Activated CD8-positive, alpha-beta memory T cell treated with anti-CD3 and anti-CD28 coated beads, Interleukin-2, amount 50 U/mL, for 24 hours (primary cell): ENCODE measurements around the gene TOGARAM1.

Source experiments
- DNase-seq: peaks from one replicate; pipeline ENCODE4 v3.0.0-alpha.2; 2020; ENCODE audit errors: extremely low read depth

Gene TOGARAM1

DNA sequence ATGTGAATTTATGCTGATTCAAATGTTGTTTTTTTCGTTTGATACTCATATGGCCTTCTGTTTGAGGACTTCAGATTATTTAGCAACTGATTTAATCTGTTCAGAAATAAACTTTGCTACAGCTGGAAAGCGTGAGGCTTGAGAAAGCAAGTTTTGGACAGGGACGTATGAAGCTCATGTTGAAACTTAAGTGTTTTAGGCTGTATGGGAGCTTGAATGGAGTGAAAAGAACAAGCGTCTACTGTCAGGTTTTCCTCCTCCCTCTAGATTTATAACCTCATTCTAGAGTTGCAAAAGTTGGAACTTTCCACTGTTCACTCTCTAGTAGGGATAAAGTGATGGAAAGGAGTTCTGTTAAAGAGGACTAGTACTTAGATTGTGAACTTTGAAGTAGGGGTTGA is 123.0 kb downstream of the TOGARAM1 start:
- no peak for DNase-seq

GRCh38 chr14:45089813-45090212 is 127.8 kb downstream of the TOGARAM1 start:
- DNase-seq, result no peak

DNA sequence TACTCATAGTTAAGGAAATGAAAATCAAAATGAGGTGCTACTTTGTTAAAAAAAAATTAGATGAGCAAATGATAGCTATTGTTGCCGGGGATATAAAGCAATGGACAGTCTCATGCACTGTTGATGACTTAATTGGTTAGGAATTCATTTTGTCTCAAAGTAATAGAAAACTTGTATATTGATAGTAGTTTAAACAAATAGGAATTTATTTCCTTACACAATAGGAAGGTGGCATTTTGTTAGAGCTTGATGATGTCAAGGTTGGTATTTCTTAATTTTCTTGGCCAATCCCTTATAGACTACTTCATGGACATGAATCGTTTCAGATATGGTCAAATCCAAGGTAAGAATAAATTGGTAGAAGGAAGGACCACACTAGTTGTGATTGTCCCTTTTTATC is 129.7 kb downstream of the TOGARAM1 start:
- DNase-seq, result no peak

GRCh38 chr14:45094275-45094674 is 132.3 kb downstream of the TOGARAM1 start:
- no peak for DNase-seq

DNA sequence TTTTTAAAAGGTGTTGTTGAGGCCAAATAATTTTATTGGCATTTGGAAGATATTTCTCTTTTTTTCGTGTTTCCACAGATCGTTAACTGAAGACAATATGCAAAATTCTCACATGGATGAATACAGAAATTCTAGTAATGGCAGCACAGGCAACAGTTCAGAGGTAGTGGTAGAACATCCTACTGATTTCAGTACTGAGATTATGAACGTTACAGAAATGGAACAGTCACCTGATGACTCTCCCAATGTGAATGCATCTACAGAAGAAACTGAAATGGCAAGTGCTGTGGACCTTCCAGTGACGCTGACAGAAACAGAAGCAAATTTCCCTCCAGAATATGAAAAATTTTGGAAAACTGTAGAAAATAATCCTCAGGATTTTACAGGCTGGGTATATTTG is 133.2 kb downstream of the TOGARAM1 start:
- no peak for DNase-seq

DNA sequence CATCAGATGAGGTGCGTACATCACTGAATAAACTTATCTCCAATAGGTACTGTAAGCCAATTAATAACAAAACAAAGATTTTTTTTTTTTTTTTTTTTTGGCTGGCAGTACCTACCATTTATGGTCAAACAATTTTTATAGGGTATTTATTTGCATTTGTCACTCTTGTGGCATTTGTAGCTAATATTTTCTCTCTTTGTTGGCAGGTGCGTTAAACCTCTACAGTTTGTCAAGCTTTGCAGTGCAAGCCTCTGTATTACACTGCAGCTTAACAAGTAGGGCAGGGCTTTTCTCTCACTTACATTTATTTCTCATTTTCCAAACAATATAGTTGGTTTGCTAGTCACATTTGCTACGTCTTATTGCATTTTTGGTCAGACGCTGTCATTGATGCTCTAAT is 134.2 kb downstream of the TOGARAM1 start:
- DNase-seq, result no peak

GRCh38 chr14:45103806-45104205 is 141.8 kb downstream of the TOGARAM1 start:
- no peak for DNase-seq

DNA sequence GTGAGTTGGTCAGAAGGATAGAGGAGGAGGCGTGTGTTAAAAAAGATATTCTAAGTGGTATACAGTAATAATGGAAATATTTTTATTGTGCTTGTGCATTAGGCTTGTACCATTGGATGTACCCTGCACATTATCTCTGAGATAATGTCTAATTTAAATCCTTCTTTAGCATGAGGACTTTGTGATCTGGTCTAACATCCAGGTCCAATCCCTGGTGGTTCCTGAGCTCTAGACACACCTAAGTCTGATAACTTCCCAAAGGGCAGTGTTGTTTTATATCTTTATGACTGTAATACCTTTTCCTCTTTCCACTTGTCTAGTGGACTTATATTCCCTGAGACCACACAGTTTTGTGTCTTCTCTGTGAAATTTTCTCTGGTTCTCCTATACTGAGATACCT is 142.6 kb downstream of the TOGARAM1 start:
- no peak for DNase-seq

- DNase-seq, result no peak
Measured at GRCh38 chr14:45112896-45113781, 151.1 kb downstream of the TOGARAM1 start.

DNA sequence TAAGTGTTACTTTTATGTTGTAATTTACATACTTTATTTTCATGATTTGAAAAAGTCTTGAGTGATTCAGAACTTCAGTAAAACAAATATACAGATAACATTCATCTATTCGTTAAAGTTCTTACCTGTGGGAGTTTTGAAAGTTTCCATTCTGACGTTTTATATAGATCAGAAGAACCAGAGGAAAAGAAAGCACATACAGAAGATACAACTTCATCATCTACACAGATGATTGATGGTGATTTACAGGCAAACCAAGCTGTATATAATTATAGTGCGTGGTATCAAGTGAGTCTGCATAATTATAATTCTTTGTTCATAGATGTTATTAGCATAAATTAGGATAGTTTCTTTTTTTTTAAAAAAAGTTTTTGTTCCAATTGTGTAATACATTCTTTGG is 152.3 kb downstream of the TOGARAM1 start:
- no peak for DNase-seq

DNA sequence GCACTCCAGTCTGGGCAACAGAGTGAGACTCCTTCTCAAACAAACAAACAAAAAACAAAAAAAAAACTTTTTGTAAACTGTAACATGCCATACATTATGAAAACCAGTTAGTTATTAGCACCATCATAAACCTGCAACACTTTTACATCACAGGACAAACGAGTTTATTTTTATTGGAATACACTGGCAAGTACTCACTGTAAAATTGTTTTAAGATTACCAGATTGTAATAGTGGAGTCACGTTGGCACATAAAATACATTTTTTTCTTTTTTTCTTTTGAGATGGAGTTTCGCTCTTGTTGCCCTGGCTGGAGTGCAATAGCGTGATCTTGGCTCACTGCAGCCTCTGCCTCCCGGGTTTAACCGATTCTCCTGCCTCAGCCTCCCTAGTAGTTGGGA is 156.6 kb downstream of the TOGARAM1 start:
- DNase-seq, result no peak

- DNase-seq, result no peak
Measured at GRCh38 chr14:45120096-45120495, 158.1 kb downstream of the TOGARAM1 start.

DNA sequence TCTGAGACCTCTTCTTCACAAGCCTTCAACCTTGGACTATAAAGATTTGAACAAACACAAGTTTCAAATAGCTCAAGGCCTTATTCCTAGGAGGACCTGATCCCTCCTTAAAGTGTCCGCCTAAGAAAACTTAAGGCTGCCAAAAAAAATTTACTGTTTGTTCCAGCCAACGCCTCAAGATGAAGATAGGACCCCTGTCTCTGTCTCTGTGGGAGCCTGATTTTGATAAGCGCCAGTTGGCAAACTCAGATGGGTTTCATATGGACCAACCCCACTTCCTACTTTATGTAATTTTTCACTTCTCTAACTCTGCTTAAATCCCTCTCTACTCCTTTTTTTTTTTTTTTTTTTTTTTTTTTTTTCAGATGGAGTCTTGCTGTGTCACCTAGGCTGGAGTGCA is 161.3 kb downstream of the TOGARAM1 start:
- no peak for DNase-seq
